Right lobe of liver (tissue), 6 donors: Measurements from ENCODE around the gene CLP1. TPM values are rescaled to one million over a fixed set of nuclear protein-coding genes. Genes with fewer than 3 reads are reported as not detected.
A peak's percentile ranks its signal among the peaks of the same experiment; 100 is the strongest.

Source experiments
- ATAC-seq, 4 donors: fragments of 200-7000 bp; cut with Tn5 transposase; one replicate each; pipeline ENCODE4 v1.9.1; 2020; ENCODE audit warnings: mild to moderate bottlenecking in 4 of 4, moderate library complexity in 4 of 4
- DNase-seq, 3 donors: peaks; one replicate each; pipeline ENCODE4 v3.0.0-alpha.2; 2020
- H3K27ac ChIP-seq, 3 donors: fragments of 200-600 bp; one replicate each; pipeline ENCODE4 v1.8.0; 2022
- H3K27me3 ChIP-seq, 2 donors: fragments of 200-600 bp; one replicate each; pipeline ENCODE4 v1.8.0; 2022
- H3K36me3 ChIP-seq, 4 donors: fragments of 200-600 bp; sonication (generic) in 1 of 4; one replicate each; pipeline versions ENCODE4 v1.5.1 to v1.8.0; 2017 to 2022; ENCODE audit warnings: control low read depth in 1 of 4
- H3K4me1 ChIP-seq, 4 donors: fragments of 200-600 bp; sonication (generic) in 1 of 4; one replicate each; pipeline versions ENCODE4 v1.5.1 to v1.8.0; 2017 to 2022; ENCODE audit warnings: control low read depth in 1 of 4
- H3K4me3 ChIP-seq, 3 donors: fragments of 200-600 bp; one replicate each; pipeline ENCODE4 v1.8.0; 2022
- H3K9me3 ChIP-seq, 4 donors: fragments of 200-600 bp; sonication (generic) in 1 of 4; one replicate each; pipeline versions ENCODE4 v1.5.1 to v1.8.0; 2017 to 2022; ENCODE audit warnings: control low read depth in 1 of 4
- POLR2A ChIP-seq: fragments of 450-650 bp; IDR thresholded peaks from one replicate; pipeline ENCODE4 v1.6.1; 2017; ENCODE audit warnings: antibody characterized with exemption, mild to moderate bottlenecking
- WGBS: methylation state at CpG from one replicate; pipeline ENCODE4 v1.1.6; 2018; ENCODE audit warnings: low coverage, low lambda C conversion rate; ENCODE audit not compliant: insufficient coverage; ENCODE audit errors: missing lambda C conversion rate; 5-methylcytosine and 5-hydroxymethylcytosine counted together
- intact Hi-C, 2 donors: fragments of 100-400 bp; cut with DNase I; formaldehyde crosslinking; loops; one replicate each; pipeline versions ENCODE4 v1.11.2 to v1.14.1; 2022
- total RNA-seq, 6 experiments: library from RNA; depleted of rRNA in 2 of 6; stranded (reverse); fragments of >200 nt in 2 of 6; fragmentation: NEBNext Ultra II Directional in 3 of 6; extraction: Animal tissue kit (Norgen Biotek cat#: 25700) in 3 of 6; gene quantifications; one replicate each; pipeline versions ENCODE4 v1.1.0 to v1.2.4, GENCODE V29; 2016 to 2023
- TF ChIP-seq, protein P1 (sequence below), 4 donors: fragments of 200-600 bp in 3 of 4; fragments of 450-650 bp in 1 of 4; IDR thresholded peaks; one replicate each; pipeline versions ENCODE4 v1.5.1 to v1.8.0; 2016 to 2022; ENCODE audit warnings: antibody characterized with exemption in 4 of 4, mild to moderate bottlenecking in 2 of 4
- donor health status: DM: no; HTN: yes; CAD: no.
- donor health status: DM: no; HTN: no; CAD: no.
- donor health status: DM: no; HTN: no; CAD: no.
- donor health status: DM: no; HTN: yes; CAD: no.
- donor health status: DM: no; HTN: yes; CAD: no.

The CLP1 gene
- total RNA-seq, 6 experiments from 2014 or later: 5.6 to 9.2 (median 6.8) TPM

DNA sequence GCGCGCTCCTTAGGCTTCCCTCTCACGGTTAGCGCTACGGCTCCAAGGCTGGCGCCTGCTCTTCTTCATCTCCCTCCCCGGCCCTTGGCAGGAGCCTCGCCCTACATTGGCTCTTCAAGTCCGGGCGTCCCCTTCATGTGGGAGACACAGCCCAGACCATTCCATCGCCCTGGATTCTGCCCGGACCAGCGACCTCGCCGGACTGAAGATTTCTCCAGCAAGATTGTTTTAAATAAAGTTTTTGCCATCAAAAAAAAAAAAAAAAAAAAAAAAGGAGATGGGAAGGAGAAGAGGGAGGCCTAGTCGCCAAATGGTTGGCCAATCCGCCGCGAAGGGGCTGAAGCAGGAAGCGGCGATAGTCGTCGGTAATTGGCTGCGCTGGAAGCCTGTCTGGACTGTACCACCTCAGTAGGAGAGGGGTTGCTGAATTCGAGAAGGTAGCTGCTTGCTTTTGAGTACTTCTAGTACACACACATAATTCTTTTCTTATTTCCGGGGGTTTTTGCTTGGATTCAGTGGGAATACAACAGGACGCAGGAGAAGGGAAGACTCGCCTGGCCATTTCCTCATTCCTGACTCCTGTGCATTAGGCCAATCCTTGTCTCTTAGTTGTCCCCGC, 9.7 kb downstream of the CLP1 start:
- H3K36me3 ChIP-seq: peaks cover 0 to 7% (median 3%) of the 10 kb centered on the region in 4 donors

DNA sequence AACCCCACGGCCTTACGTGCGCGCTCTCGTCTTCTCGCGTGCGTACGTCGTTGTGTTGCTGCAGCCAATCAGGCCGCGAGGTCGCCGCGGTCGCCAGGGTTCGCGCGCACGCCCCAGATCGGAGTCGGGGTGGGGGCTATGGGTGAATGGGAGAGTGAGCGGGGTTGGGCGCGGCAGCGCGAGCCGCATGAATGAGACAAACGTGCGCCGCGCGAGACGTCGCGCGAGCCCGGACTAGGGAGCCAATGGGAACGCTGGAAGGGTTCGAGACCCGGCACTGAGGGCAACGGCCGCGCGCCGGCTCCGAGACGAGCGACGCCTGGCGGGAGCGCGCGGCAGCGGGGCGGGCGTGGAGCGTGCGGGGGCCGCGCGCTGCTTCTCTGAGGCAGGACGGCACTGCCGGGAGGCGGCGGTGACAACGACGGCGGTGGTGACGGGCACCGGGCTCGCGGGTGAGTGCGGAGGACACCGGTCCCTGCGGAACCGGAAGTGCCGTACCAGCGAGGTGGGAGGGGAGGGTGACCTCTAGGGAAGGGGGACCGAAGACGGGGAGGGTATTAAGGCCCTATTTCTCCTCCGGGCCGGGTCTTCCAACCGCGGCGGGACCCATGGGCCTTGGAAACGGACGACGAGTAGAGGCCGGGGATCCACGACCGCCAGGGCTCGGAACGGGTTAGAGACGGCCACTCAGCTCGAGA, 10.3 kb downstream of the CLP1 start, which contains the start of gene ZDHHC5:
Gene ZDHHC5 (plus strand): TSS at position 379 of the 698 bp plus-strand sequence. CDS start 4,977 bp downstream, outside the sequence.
- peak within 1 kb of the TSS; percentile 73 to 95 (median 91) for H3K4me3 ChIP-seq
- DNase-seq (peak; percentile 99), ATAC-seq (peak; percentile 89 to 94 (median 91))
- H3K4me1 ChIP-seq: peaks cover 0 to 27% (median 0%) of the 10 kb centered on the region in 4 donors
- no peaks in the 10 kb centered on the region for H3K9me3 ChIP-seq
- 0% methylated on average over 10 of the region's 96 CpGs for WGBS
- intact Hi-C loops: no loop called here
- H3K27ac ChIP-seq: peak within 1 kb of the TSS; percentile 91 to 100 (median 97)
- TF ChIP-seq, protein P1, sequence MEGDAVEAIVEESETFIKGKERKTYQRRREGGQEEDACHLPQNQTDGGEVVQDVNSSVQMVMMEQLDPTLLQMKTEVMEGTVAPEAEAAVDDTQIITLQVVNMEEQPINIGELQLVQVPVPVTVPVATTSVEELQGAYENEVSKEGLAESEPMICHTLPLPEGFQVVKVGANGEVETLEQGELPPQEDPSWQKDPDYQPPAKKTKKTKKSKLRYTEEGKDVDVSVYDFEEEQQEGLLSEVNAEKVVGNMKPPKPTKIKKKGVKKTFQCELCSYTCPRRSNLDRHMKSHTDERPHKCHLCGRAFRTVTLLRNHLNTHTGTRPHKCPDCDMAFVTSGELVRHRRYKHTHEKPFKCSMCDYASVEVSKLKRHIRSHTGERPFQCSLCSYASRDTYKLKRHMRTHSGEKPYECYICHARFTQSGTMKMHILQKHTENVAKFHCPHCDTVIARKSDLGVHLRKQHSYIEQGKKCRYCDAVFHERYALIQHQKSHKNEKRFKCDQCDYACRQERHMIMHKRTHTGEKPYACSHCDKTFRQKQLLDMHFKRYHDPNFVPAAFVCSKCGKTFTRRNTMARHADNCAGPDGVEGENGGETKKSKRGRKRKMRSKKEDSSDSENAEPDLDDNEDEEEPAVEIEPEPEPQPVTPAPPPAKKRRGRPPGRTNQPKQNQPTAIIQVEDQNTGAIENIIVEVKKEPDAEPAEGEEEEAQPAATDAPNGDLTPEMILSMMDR (IDR thresholded peaks at IDR 0.05): peak; percentile 47 to 66 (median 52)
- TF ChIP-seq POLR2A: peak; percentile 92
- peaks cover 0 to 10% (median 6%) of the 10 kb centered on the region in 4 donors for H3K36me3 ChIP-seq
- H3K27me3 ChIP-seq: no peaks in the 10 kb centered on the region

More for the DNA sequence above, 9.7 kb downstream of the CLP1 start:
- H3K27me3 ChIP-seq: no peaks in the 10 kb centered on the region
- intact Hi-C loops: no loop called here
- peak; percentile 98 to 99 (median 98) for DNase-seq
- peak overlapping the region; percentile 73 to 95 (median 91) for H3K4me3 ChIP-seq
- 0% methylated on average over 27 of the region's 29 CpGs for WGBS
- H3K27ac ChIP-seq: peak overlapping the region; percentile 91 to 100 (median 97)
- H3K9me3 ChIP-seq: no peaks in the 10 kb centered on the region
- peaks cover 0 to 27% (median 0%) of the 10 kb centered on the region in 4 donors for H3K4me1 ChIP-seq
- TF ChIP-seq, protein P1 (IDR thresholded peaks at IDR 0.05): no peak
- no peak for TF ChIP-seq POLR2A
- ATAC-seq: peak; percentile 86 to 89 (median 88)

DNA sequence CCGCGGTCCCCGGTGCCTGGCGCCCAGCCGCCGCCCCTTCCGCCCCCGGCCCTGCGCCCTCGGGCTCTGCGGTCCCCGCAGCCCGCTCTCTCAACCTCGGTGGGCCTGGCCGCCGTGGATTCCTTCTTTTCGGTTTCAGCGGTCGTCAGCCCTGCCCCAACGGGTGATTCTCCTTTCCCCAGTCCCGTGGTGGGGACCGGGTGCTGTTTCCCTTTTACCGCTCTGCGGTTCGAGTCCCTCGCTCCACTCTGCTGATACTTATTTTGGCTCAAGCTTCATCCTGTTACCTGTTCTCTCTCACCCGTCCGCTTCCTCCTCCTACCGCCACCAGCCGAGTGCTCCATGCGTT, 10.8 kb downstream of the CLP1 start:
- peaks cover 0 to 16% (median 8%) of the 10 kb centered on the region in 4 donors for H3K36me3 ChIP-seq
- H3K4me3 ChIP-seq: peak overlapping the region; percentile 73 to 95 (median 91)
- H3K4me1 ChIP-seq: peaks cover 0 to 27% (median 0%) of the 10 kb centered on the region in 4 donors
- peak overlapping the region; percentile 91 to 100 (median 97) for H3K27ac ChIP-seq
- under 1% methylated on average over 11 of the region's 31 CpGs for WGBS
- intact Hi-C loops: no loop called here
- DNase-seq (no peak), ATAC-seq (peak; percentile 4 to 5 (median 5))
- TF ChIP-seq, protein P1 (IDR thresholded peaks at IDR 0.05): no peak
- no peak for TF ChIP-seq POLR2A
- no peaks in the 10 kb centered on the region for H3K9me3 ChIP-seq
- H3K27me3 ChIP-seq: no peaks in the 10 kb centered on the region

DNA sequence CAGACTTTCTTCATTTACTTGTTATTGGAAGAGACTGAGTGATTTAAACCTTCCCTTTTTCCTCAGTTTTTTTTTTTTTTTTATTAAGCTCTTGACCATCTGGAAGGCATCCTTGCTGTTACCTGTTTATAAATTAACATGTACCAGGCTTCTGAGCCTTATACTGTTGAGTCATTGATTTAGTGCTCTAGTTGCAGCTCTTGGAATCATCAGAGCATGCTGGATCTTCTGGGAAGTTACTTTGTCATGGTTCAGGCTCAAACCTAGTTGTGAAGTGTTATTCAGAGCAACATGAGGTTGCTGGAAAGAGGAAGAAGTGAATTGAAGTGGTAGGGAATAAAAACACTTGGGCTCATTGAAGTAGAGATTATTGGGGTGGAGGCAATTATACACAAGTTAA, 16.7 kb downstream of the CLP1 start:
- peaks cover 0 to 37% (median 12%) of the 10 kb centered on the region in 4 donors for H3K36me3 ChIP-seq
- DNase-seq: no peak
- no peak overlapping the region for H3K27ac ChIP-seq
- H3K4me1 ChIP-seq: peaks cover 0 to 29% (median 9%) of the 10 kb centered on the region in 4 donors
- no peak overlapping the region for H3K4me3 ChIP-seq
- H3K9me3 ChIP-seq: no peaks in the 10 kb centered on the region
- ATAC-seq: no peak
- TF ChIP-seq POLR2A: no peak
- H3K27me3 ChIP-seq: no peaks in the 10 kb centered on the region
- intact Hi-C loops: no loop called here
